Keratinocyte (primary cell): Measurements from ENCODE around the gene MOG. TPM values are rescaled to one million over a fixed set of nuclear protein-coding genes. Genes with fewer than 3 reads are reported as not detected.

Source experiments
- DNase-seq: peaks from one replicate; pipeline ENCODE4 v3.0.0-alpha.2; 2011; ENCODE audit warnings: low read depth, missing footprints, low spot score
- FAIRE-seq: peaks from 2 replicates; lab custom pipeline; 2011; peaks lifted over from hg19 to GRCh38; lab: Jason Lieb, UNC
- H2AFZ ChIP-seq: 2 replicates; pipeline ENCODE4 v1.6.0; 2012; ENCODE audit warnings: low read length, control low read depth, inconsistent platforms; ENCODE audit not compliant: control insufficient read depth
- H3K27ac ChIP-seq: 2 replicates; pipeline ENCODE4 v1.5.1; 2011; ENCODE audit warnings: low read length; ENCODE audit not compliant: control insufficient read depth, insufficient read depth
- H3K27me3 ChIP-seq: 3 replicates; pipeline ENCODE4 v1.6.0; 2011; ENCODE audit warnings: low read length; ENCODE audit not compliant: control insufficient read depth, insufficient read depth; ENCODE audit errors: extremely low read depth
- H3K36me3 ChIP-seq, 2 experiments: 2 replicates in 1 of 2; 3 replicates in 1 of 2; pipeline ENCODE4 v1.5.1; 2011; ENCODE audit warnings: low read length in 2 of 2, mild to moderate bottlenecking in 1 of 2; ENCODE audit not compliant: control insufficient read depth in 2 of 2, insufficient read depth in 2 of 2; ENCODE audit errors: extremely low read depth in 1 of 2
- H3K4me1 ChIP-seq: 3 replicates; pipeline ENCODE4 v1.5.1; 2011; ENCODE audit warnings: low read length; ENCODE audit not compliant: control insufficient read depth, insufficient read depth; ENCODE audit errors: extremely low read depth
- H3K4me2 ChIP-seq: 3 replicates; pipeline ENCODE4 v1.6.0; 2011; ENCODE audit warnings: low read depth, low read length; ENCODE audit not compliant: control insufficient read depth, insufficient read depth; ENCODE audit errors: extremely low read depth
- H3K4me3 ChIP-seq, 3 experiments: fragments of 200-600 bp in 1 of 3; sonication (generic) in 1 of 3; 2 replicates in 2 of 3; 3 replicates in 1 of 3; pipeline ENCODE4 v1.5.1; 2011 to 2016; ENCODE audit warnings: low read length in 3 of 3, mild to moderate bottlenecking in 3 of 3, control low read depth in 2 of 3, inconsistent platforms in 1 of 3, low read depth in 1 of 3, mixed read lengths in 1 of 3, mixed run types in 1 of 3, moderate library complexity in 1 of 3; ENCODE audit not compliant: control insufficient read depth in 2 of 3, insufficient read depth in 2 of 3; ENCODE audit errors: extremely low read depth in 1 of 3
- H3K79me2 ChIP-seq: 2 replicates; pipeline ENCODE4 v1.6.0; 2012; ENCODE audit warnings: low read length; ENCODE audit not compliant: control insufficient read depth, insufficient read depth
- H3K9ac ChIP-seq: 3 replicates; pipeline ENCODE4 v1.6.0; 2011; ENCODE audit warnings: low read length; ENCODE audit not compliant: control insufficient read depth, insufficient read depth; ENCODE audit errors: extremely low read depth
- H3K9me1 ChIP-seq: 3 replicates; pipeline ENCODE4 v1.6.0; 2011; ENCODE audit warnings: low read length; ENCODE audit not compliant: control insufficient read depth, insufficient read depth; ENCODE audit errors: extremely low read depth
- H3K9me3 ChIP-seq: 2 replicates; pipeline ENCODE4 v1.5.1; 2012; ENCODE audit warnings: low read depth, low read length; ENCODE audit not compliant: control insufficient read depth
- H4K20me1 ChIP-seq: 3 replicates; pipeline ENCODE4 v1.6.0; 2011; ENCODE audit warnings: low read length; ENCODE audit not compliant: control insufficient read depth, insufficient read depth; ENCODE audit errors: extremely low read depth
- EZH2 ChIP-seq: IDR thresholded peaks from one replicate; pipeline ENCODE4 v1.6.1; 2012; ENCODE audit warnings: inconsistent platforms, mild to moderate bottlenecking, low read length, moderate library complexity
- dilution Hi-C: fragments of 300-500 bp; cut with MboI; formaldehyde crosslinking; loops from one replicate; pipeline ENCODE4 v1.7.0; 2020; ENCODE audit warnings: low sequenced_read_pairs; ENCODE audit not compliant: extremely low pct_ligation_motif_present
- polyA plus RNA-seq, 5 experiments: library from polyadenylated mRNA; depleted of rRNA in 3 of 5; stranded (reverse) in 3 of 5; stranded (forward) in 1 of 5; unstranded in 1 of 5; fragments of >200 nt; gene quantifications; 1 replicate in 1 of 5; 2 replicates in 3 of 5; 3 replicates in 1 of 5; pipeline versions ENCODE4 v1.2.1 to v1.2.3, GENCODE V29; 2011 to 2012; ENCODE audit warnings: missing spikeins in 2 of 5, low read depth in 1 of 5, low replicate concordance in 1 of 5
- TF ChIP-seq, protein P1 (sequence below), 3 experiments: IDR thresholded peaks in 1 of 3; conservative IDR thresholded peaks in 1 of 3; optimal IDR thresholded peaks in 1 of 3; 2 replicates in 2 of 3; 3 replicates in 1 of 3; pipeline versions ENCODE3 to v1.5.1; 2011; ENCODE audit warnings: low read length in 3 of 3, mild to moderate bottlenecking in 3 of 3, moderate library complexity in 2 of 3, control low read depth in 1 of 3, inconsistent platforms in 1 of 3; ENCODE audit not compliant: insufficient read depth in 2 of 3; ENCODE audit errors: extremely low read depth in 1 of 3

The MOG gene
- polyA plus RNA-seq, 1 donor (not counting 4 experiments of a cell fraction or from before 2014, with no cell fraction given) = not detected

DNA sequence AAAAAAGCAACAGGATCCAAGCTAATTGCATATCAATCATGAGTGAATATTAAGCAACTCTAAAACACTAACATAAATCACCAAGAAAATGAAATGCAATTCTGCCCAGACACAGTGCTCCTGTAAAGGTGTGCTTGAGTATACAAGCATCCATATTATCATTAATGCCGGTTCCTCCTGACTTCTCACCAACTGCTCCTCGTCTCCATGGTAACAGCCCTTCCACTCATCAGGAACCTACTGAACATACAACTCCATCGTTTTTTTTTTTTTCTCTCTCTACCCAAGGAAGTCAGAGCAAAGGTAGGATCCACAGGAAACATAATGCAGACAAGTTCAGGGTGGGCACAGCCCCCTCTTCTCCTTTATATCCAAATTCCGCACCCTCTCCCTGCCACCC lies 36.3 kb upstream of the MOG start:
- no peaks in the 10 kb centered on the region for H3K9me3 ChIP-seq
- DNase-seq (no peak), FAIRE-seq (no peak)
- dilution Hi-C loops = no loop called here
- no peaks in the 10 kb centered on the region for H4K20me1 ChIP-seq
- TF ChIP-seq, protein P1, sequence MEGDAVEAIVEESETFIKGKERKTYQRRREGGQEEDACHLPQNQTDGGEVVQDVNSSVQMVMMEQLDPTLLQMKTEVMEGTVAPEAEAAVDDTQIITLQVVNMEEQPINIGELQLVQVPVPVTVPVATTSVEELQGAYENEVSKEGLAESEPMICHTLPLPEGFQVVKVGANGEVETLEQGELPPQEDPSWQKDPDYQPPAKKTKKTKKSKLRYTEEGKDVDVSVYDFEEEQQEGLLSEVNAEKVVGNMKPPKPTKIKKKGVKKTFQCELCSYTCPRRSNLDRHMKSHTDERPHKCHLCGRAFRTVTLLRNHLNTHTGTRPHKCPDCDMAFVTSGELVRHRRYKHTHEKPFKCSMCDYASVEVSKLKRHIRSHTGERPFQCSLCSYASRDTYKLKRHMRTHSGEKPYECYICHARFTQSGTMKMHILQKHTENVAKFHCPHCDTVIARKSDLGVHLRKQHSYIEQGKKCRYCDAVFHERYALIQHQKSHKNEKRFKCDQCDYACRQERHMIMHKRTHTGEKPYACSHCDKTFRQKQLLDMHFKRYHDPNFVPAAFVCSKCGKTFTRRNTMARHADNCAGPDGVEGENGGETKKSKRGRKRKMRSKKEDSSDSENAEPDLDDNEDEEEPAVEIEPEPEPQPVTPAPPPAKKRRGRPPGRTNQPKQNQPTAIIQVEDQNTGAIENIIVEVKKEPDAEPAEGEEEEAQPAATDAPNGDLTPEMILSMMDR (optimal IDR thresholded peaks at IDR 0.05 in 1 of 3, IDR thresholded peaks at IDR 0.05 in 1 of 3, conservative IDR thresholded peaks at IDR 0.05 in 1 of 3; ENCODE audit: extremely low read depth in 1 of 3, insufficient read depth in 2 of 3, low read length in 3 of 3) = no peak
- TF ChIP-seq EZH2 = no peak
- no peak overlapping the region for H3K4me3 ChIP-seq
- no peak overlapping the region for H3K4me2 ChIP-seq
- no peak overlapping the region for H3K27ac ChIP-seq
- H2AFZ ChIP-seq = no peak overlapping the region
- no peaks in the 10 kb centered on the region for H3K9me1 ChIP-seq
- H3K79me2 ChIP-seq = no peaks in the 10 kb centered on the region
- no peaks in the 10 kb centered on the region for H3K4me1 ChIP-seq
- no peak overlapping the region for H3K9ac ChIP-seq
- H3K36me3 ChIP-seq = peaks cover 26 to 32% of the 10 kb centered on the region in 2 experiments
- no peaks in the 10 kb centered on the region for H3K27me3 ChIP-seq

DNA sequence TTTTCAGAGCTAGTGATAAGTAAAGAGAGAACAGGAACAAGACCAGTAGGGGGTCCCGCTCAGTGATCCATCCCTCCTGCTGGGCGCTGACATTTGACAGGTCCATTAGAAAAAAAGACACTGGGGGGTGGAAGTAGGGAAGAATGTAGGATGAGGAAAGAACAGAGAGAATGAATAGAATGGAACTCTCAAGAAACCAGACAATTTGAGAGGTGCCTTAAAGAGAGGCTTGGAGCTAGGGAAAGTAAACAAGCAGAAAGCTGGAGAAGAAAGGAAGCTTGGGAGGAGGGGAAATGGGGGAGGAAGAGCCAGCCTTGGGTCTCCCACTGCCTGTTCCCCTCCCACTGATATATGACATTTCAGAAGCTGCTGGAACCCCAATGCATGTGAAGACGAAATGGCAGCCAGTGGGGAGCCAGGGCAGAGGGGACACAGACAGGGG lies 32.4 kb upstream of the MOG start:
- FAIRE-seq = no peak
- H3K4me2 ChIP-seq = no peak overlapping the region
- H3K79me2 ChIP-seq = no peaks in the 10 kb centered on the region
- peaks cover 7% of the 10 kb centered on the region for H3K4me1 ChIP-seq
- TF ChIP-seq, protein P1 (optimal IDR thresholded peaks at IDR 0.05 in 1 of 3, IDR thresholded peaks at IDR 0.05 in 1 of 3, conservative IDR thresholded peaks at IDR 0.05 in 1 of 3; ENCODE audit: extremely low read depth in 1 of 3, insufficient read depth in 2 of 3, low read length in 3 of 3) = no peak
- TF ChIP-seq EZH2 = no peak
- H3K4me3 ChIP-seq = no peak overlapping the region
- no peaks in the 10 kb centered on the region for H4K20me1 ChIP-seq
- H3K27me3 ChIP-seq = no peaks in the 10 kb centered on the region
- peaks cover 19 to 27% of the 10 kb centered on the region in 2 experiments for H3K36me3 ChIP-seq
- no peaks in the 10 kb centered on the region for H3K9me1 ChIP-seq
- no peak overlapping the region for H2AFZ ChIP-seq
- H3K9me3 ChIP-seq = no peaks in the 10 kb centered on the region
- DNase-seq = no peak
- H3K9ac ChIP-seq = no peak overlapping the region
- dilution Hi-C loops = no loop called here
- H3K27ac ChIP-seq = no peak overlapping the region
